Body of pancreas (tissue), 4 donors: ENCODE results near the gene NAGPA. TPM values are rescaled to one million over a fixed set of nuclear protein-coding genes. Genes with fewer than 3 reads are reported as not detected.
"Not testable (repeated sequence)": the region's sequence is repeated elsewhere in the genome, so short reads cannot be mapped to it uniquely, and the experiment has no call there.

Experiments
- ATAC-seq: fragments of 150-250 bp; one replicate; pipeline ENCODE4 v1.9.1; 2016
- DNase-seq, 4 donors: peaks; one replicate each; pipeline ENCODE4 v3.0.0-alpha.2; 2019
- H3K27ac ChIP-seq, 4 donors: fragments of 200-600 bp; sonication (generic); 1 replicate in 3 of 4; 2 replicates in 1 of 4; pipeline versions ENCODE4 v1.5.1 to v1.6.1; 2016 to 2019; ENCODE audit warnings: mild to moderate bottlenecking in 1 of 4, mixed read lengths in 1 of 4, moderate library complexity in 1 of 4
- H3K27me3 ChIP-seq, 2 donors: fragments of 200-600 bp; sonication (generic); one replicate each; pipeline ENCODE4 v1.6.0; 2016; ENCODE audit warnings: mild to moderate bottlenecking in 1 of 2
- H3K36me3 ChIP-seq, 2 donors: fragments of 200-600 bp; sonication (generic); replicated peaks in 1 of 2; 2 replicates each; pipeline ENCODE4 v1.5.1; 2016; ENCODE audit warnings: low read depth in 2 of 2; ENCODE audit not compliant: insufficient read depth in 1 of 2
- H3K4me1 ChIP-seq: fragments of 200-600 bp; sonication (generic); one replicate; pipeline ENCODE4 v1.6.0; 2016
- H3K4me3 ChIP-seq, 2 donors: fragments of 200-600 bp; sonication (generic); 1 replicate in 1 of 2; 2 replicates in 1 of 2; pipeline ENCODE4 v1.5.1; 2016 to 2019
- H3K9me3 ChIP-seq, 3 donors: fragments of 200-600 bp; sonication (generic); 1 replicate in 2 of 3; 2 replicates in 1 of 3; pipeline ENCODE4 v1.5.1; 2016
- CTCF ChIP-seq, 7 experiments: fragments of 450-650 bp in 4 of 7; fragments of 200-600 bp in 3 of 7; sonication (generic) in 3 of 7; IDR thresholded peaks; one replicate each; pipeline ENCODE4 v1.5.1; 2016 to 2019; ENCODE audit warnings: antibody characterized with exemption in 7 of 7
- POLR2A ChIP-seq, 3 donors: fragments of 450-650 bp; IDR thresholded peaks; one replicate each; pipeline ENCODE4 v1.6.1; 2016; ENCODE audit warnings: antibody characterized with exemption in 3 of 3, mild to moderate bottlenecking in 2 of 3
- WGBS, 2 donors: methylation state at CpG; one replicate each; pipeline ENCODE4 v1.1.5; 2017; 5-methylcytosine and 5-hydroxymethylcytosine counted together
- intact Hi-C: fragments of 100-400 bp; cut with DNase I; formaldehyde crosslinking; loops from one replicate; pipeline ENCODE4 v1.15.1; 2023
- total RNA-seq, 2 donors: library from RNA; depleted of rRNA; stranded (reverse); fragments of >200 nt; gene quantifications; one replicate each; pipeline ENCODE4 v1.1.0, GENCODE V29; 2016

NAGPA gene
- total RNA-seq, 2 donors from 2014 or later: 7.9 to 24.6 TPM

- Histone ChIP-seq H3K27me3 (no peaks in the 10 kb centered on the region), H3K27ac (no peak overlapping the region), H3K4me3 (no peak overlapping the region), H3K4me1 (peaks cover 21% of the 10 kb centered on the region), H3K9me3 (no peaks in the 10 kb centered on the region), H3K36me3 (peaks cover 2 to 17% of the 10 kb centered on the region in 2 donors)
- no peak for DNase-seq
- intact Hi-C loops: loop anchor here (10.0 kb wide), 1 partner anchor 101 kb away; no protein-coding TSS in a partner anchor
- no peak for TF ChIP-seq CTCF (IDR thresholded peaks at IDR 0.05)
- TF ChIP-seq POLR2A (IDR thresholded peaks at IDR 0.05): no peak
- WGBS, 2 donors: 83 to 88% methylated on average over 3 to 5 of the region's 5 CpGs
- ATAC-seq: no peak
These were observed 41.9 kb upstream of the NAGPA start for GRCh38 chr16:5075637-5076036.

- not testable (repeated sequence) for DNase-seq, H3K27me3 ChIP-seq, H3K4me3 ChIP-seq, ATAC-seq, H3K9me3 ChIP-seq, H3K27ac ChIP-seq
- intact Hi-C loops: loop anchor here (10.0 kb wide), 1 partner anchor 99 kb away; no protein-coding TSS in a partner anchor
- 98% methylated on average over 15 of the region's 15 CpGs for WGBS, 2 donors
- Histone ChIP-seq H3K36me3 (peaks cover 2 to 16% of the 10 kb centered on the region in 2 donors), H3K4me1 (peaks cover 21% of the 10 kb centered on the region)
These were observed 40.0 kb upstream of the NAGPA start for GRCh38 chr16:5073771-5074170.

DNA sequence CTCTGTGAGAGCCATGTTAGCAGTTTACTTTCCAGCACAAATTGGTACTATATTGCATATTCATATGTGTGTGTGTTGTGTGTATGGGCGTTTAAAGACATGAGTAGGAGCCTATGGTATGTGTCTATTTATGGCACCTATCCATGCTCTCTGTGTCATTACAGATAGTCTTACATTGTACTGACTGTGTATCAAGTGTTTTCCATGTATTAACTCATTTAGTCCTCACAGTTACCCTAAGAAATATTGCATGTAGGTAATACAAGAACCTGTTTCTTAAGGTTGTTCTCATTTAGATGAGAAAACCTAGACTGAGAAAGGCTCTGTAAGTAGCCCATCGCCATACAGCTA, 39.5 kb upstream of the NAGPA start:
- peaks cover 2 to 16% of the 10 kb centered on the region in 2 donors for H3K36me3 ChIP-seq
- intact Hi-C loops: loop anchor here (10.0 kb wide), 1 partner anchor 98 kb away; no protein-coding TSS in a partner anchor
- DNase-seq (no peak), ATAC-seq (no peak)
- H3K4me1 ChIP-seq: peaks cover 21% of the 10 kb centered on the region
- no peaks in the 10 kb centered on the region for H3K27me3 ChIP-seq
- 74 to 82% methylated on average over 2 of the region's 2 CpGs for WGBS, 2 donors
- H3K9me3 ChIP-seq: no peaks in the 10 kb centered on the region
- H3K4me3 ChIP-seq: no peak overlapping the region
- TF ChIP-seq POLR2A (IDR thresholded peaks at IDR 0.05) (no peak), CTCF (IDR thresholded peaks at IDR 0.05) (no peak)
- H3K27ac ChIP-seq: no peak overlapping the region

DNA sequence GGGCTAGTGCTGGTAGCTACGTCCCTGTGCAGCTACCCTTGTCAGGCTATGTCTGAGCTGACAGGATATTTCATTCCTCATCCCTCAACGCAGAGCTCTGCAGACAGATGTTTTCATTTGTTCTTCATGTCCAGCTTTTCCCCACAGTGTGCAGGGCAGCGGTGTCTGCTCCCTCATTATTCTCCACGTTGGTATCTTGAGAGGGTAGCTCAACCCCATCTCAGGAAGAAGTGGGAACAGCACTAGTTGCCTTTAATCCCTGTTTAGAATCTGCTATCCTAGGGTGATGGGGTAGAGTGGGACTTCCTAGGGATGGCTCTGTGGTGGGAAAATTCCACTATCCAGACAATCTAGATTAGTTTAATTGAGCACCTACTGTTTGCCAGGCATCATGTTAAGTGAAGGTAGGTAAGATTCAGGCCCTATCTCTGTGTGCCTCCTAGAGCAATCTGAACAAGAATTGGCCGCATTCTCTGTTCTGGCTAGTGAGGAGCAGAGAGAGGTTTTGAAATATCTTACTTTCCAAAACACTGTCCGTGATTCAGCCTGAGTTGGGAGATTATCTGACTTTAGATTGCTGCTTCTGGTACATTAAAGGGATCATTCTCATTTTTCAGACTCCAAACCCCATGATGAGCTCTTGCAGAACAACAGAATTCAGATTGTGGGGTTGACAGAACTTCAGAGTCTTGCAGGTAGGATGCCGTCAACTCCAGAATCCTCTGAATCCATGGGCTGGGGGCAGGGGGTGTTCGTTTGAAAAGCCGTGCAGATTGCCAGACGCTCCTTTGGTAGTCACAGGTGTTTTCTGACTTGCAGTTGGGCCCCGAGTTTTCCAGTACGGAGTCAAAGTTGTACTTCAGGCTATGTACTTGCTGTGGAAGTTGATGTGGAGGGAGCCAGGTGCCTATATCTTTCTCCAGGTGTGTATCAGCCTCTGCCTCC, 38.9 kb upstream of the NAGPA start:
- H3K4me3 ChIP-seq: peak overlapping the region; percentile 36 to 65
- intact Hi-C loops: loop anchor here (10.0 kb wide), 1 partner anchor 98 kb away; no protein-coding TSS in a partner anchor
- no peaks in the 10 kb centered on the region for H3K9me3 ChIP-seq
- H3K27ac ChIP-seq: peak overlapping the region; percentile 61 to 76 (median 74)
- TF ChIP-seq POLR2A (IDR thresholded peaks at IDR 0.05) (no peak), CTCF (IDR thresholded peaks at IDR 0.05) (no peak)
- DNase-seq (no peak), ATAC-seq (no peak)
- H3K27me3 ChIP-seq: no peaks in the 10 kb centered on the region
- WGBS, 2 donors: 32 to 40% methylated on average over 12 of the region's 12 CpGs
- peaks cover 0 to 12% of the 10 kb centered on the region in 2 donors for H3K36me3 ChIP-seq
- H3K4me1 ChIP-seq: peaks cover 21% of the 10 kb centered on the region

- WGBS, 2 donors: 0% methylated on average over 25 to 52 of the region's 53 CpGs
- intact Hi-C loops: loop anchor here (10.0 kb wide), 1 partner anchor 97 kb away; no protein-coding TSS in a partner anchor
- H3K9me3 ChIP-seq: no peaks in the 10 kb centered on the region
These were observed 38.1 kb upstream of the NAGPA start, which contains the start of gene ALG1 for GRCh38 chr16:5071681-5072333. Gene ALG1 (plus strand): TSS chr16:5071843. CDS start chr16:5071850, 7 bp downstream.

More at GRCh38 chr16:5071681-5072333, 38.1 kb upstream of the NAGPA start, which contains the start of gene ALG1:
- TF ChIP-seq CTCF (IDR thresholded peaks at IDR 0.05) (peak in 1 of 7 experiments; percentile 19), POLR2A (IDR thresholded peaks at IDR 0.05) (peak; percentile 74 to 92 (median 88))
- H3K4me3 ChIP-seq: peak within 1 kb of the TSS; percentile 36 to 65
- peak within 1 kb of the TSS; percentile 61 to 76 (median 74) for H3K27ac ChIP-seq
- H3K36me3 ChIP-seq: peaks cover 0 to 12% of the 10 kb centered on the region in 2 donors
- no peaks in the 10 kb centered on the region for H3K27me3 ChIP-seq
- peak; percentile 97 for ATAC-seq
- DNase-seq: peak; percentile 91 to 92 (median 92)
- peaks cover 21% of the 10 kb centered on the region for H3K4me1 ChIP-seq
